GDM1 (cell line): Measurements from ENCODE around the gene NCK2.
"Not testable (repeated sequence)": the region's sequence is repeated elsewhere in the genome, so short reads cannot be mapped to it uniquely, and the experiment has no call there.

Experiments
- DNase-seq: peaks from one replicate; lab custom pipeline; 2025; lab: John Stamatoyannopoulos, UW

Gene NCK2

GRCh38 chr2:105893011-105893995 is 148.6 kb downstream of the NCK2 start:
- no peak for DNase-seq

GRCh38 chr2:105894327-105894944 is 149.7 kb downstream of the NCK2 start:
- no peak for DNase-seq

- no peak for DNase-seq
Measured at GRCh38 chr2:105895990-105896764, 151.5 kb downstream of the NCK2 start.

GRCh38 chr2:105896765-105897163 is 152.1 kb downstream of the NCK2 start:
- no peak for DNase-seq

- DNase-seq = not testable (repeated sequence)
Measured at GRCh38 chr2:105897694-105898093, 153.0 kb downstream of the NCK2 start.

- no peak for DNase-seq
Measured at GRCh38 chr2:105903051-105903674, 158.5 kb downstream of the NCK2 start.

GRCh38 chr2:105904938-105905337 is 160.2 kb downstream of the NCK2 start:
- no peak for DNase-seq

- DNase-seq = no peak
Measured at GRCh38 chr2:105906481-105906880, 161.8 kb downstream of the NCK2 start.

GRCh38 chr2:105907184-105907583 is 162.5 kb downstream of the NCK2 start:
- no peak for DNase-seq

GRCh38 chr2:105909215-105909614 is 164.5 kb downstream of the NCK2 start:
- DNase-seq = no peak

- no peak for DNase-seq
Measured at GRCh38 chr2:105910497-105911238, 166.0 kb downstream of the NCK2 start.

GRCh38 chr2:105911425-105911824 is 166.7 kb downstream of the NCK2 start:
- DNase-seq = no peak

GRCh38 chr2:105912081-105912480 is 167.4 kb downstream of the NCK2 start:
- no peak for DNase-seq

GRCh38 chr2:105915005-105915558 is 170.4 kb downstream of the NCK2 start:
- DNase-seq = no peak

- DNase-seq = no peak
Measured at GRCh38 chr2:105917226-105917625, 172.5 kb downstream of the NCK2 start.

GRCh38 chr2:105917688-105918087 is 173.0 kb downstream of the NCK2 start:
- DNase-seq = no peak

GRCh38 chr2:105919191-105919811 is 174.6 kb downstream of the NCK2 start:
- no peak for DNase-seq

GRCh38 chr2:105919826-105920225 is 175.1 kb downstream of the NCK2 start:
- DNase-seq = no peak

GRCh38 chr2:105924271-105924670 is 179.6 kb downstream of the NCK2 start:
- DNase-seq = no peak

- DNase-seq = no peak
Measured at GRCh38 chr2:105924932-105925331, 180.2 kb downstream of the NCK2 start.

- DNase-seq = no peak
Measured at GRCh38 chr2:105925390-105925789, 180.7 kb downstream of the NCK2 start.
